ENCODE results near the gene MACO1.

MACO1 gene

DNA sequence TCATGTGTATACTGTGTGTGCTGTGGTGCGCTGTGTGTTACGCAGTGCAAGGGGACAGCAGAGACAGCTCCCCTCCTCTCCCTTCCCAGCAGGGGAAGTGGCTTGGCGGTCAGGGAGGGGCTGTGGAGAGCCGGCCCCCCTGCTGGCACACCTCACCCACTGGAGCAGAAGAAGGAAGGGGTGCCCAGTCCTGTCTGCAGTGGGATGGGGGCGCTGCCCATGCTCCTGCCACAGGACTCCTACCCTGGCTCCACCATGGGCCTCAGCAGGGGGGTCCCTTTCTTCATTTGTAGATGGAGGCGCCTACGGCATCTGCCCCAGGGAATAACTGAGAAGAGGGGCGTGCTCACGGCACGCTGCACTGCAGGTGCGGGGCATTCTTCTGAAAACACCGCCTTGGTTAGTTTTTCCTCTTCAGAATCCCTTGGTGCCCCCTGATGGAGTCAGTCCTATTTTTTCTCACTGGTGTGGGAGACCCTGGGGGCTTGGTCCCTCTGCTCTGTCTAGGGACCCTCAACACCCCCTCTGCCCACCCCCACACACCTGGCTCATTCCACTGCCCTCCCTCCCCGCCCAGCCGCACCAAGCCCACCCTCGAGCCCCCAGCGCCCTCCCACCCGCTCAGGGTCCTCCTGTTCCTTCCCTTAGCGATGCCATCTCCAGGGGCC is 99.0 kb downstream of the MACO1 start:
- CTCF ChIA-PET, result interaction anchor here (1.4 kb wide), 1 partner anchor 9 kb away, joined by 6 read pairs; no protein-coding TSS in a partner anchor
- DNase-seq (ENCODE audit: low read depth, low spot score), result no peak
- TF ChIP-seq CTCF (IDR thresholded peaks at IDR 0.05; ENCODE audit: insufficient read depth, low read length, missing control alignments), result no peak
- POLR2A ChIA-PET, result no interaction called here
- H3K4me3 ChIP-seq (ENCODE audit: low read depth, low read length), result no peak overlapping the region

DNA sequence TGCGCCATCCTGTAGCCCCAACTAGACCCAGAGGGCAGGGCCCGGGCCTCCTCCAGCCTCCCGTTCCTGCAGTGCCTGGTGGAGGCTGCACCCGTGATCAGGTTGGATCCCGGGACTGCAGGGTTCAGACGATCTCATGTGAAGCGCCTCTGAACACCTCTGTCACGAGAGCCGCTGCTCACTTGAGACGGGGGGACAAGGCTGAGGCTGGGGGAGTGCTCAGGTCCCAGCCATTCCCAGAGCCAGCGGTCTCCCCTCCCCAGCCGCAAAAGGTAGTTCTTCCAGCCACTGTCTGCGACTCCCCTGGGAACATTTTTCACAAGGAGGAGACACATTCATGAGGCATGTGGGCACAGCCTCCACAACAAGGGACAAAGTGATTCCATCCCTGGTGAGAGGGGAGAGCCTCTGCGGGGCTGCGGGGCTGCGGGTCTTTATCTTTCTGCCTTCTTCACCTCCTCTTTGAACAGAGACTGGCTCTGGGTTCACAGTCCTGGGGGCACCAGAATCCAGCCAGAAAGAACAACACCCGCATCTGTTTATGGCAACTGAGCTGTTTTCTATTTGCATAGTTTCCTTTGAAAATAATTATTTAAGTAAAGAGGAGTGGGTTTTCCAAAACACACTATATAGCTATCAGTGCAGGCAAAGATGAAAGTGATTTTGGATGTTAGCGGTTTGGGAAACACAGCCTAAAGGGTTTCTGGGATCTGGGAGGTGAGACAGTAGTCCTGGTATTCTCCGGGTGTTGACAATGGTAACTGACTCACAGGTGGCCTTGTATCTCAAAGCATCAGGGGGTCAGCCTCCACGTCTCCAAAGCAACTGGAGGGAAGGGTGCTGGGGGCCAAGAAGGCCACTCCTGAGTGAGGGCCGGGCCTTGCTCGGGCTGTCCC is 99.7 kb downstream of the MACO1 start:
- POLR2A ChIA-PET, result no interaction called here
- CTCF ChIA-PET, result interaction anchor here (1.0 kb wide), 1 partner anchor 10 kb away, joined by 3 read pairs; no protein-coding TSS in a partner anchor
- TF ChIP-seq CTCF (IDR thresholded peaks at IDR 0.05; ENCODE audit: insufficient read depth, low read length, missing control alignments), result no peak
- no peak for DNase-seq (ENCODE audit: low read depth, low spot score)
- no peak overlapping the region for H3K4me3 ChIP-seq (ENCODE audit: low read depth, low read length)

DNA sequence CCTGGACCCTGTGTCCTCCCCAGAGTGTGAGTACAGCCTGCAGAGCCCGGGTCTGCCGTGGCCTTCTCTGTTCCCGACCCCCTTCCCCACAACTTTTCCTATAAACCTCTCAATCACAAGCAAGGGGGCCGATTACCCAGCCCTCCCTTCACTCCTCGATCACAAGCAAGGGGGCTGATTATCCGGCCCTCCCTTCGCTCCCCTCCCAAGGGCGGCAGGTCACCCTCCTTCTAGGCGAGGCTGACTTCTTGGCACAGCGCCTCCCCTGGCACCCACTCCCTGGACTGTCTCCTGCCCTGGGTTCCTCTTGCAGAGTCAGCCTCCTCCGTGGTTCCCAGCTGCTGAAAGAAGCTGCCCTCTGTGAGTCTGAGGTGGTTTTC is 100.4 kb downstream of the MACO1 start:
- TF ChIP-seq CTCF (IDR thresholded peaks at IDR 0.05; ENCODE audit: insufficient read depth, low read length, missing control alignments), result no peak

GRCh38 chr1:25532970-25533369 is 102.3 kb downstream of the MACO1 start:
- no peak overlapping the region for H3K4me3 ChIP-seq (ENCODE audit: low read depth, low read length)
- no peak for DNase-seq (ENCODE audit: low read depth, low spot score)
- CTCF ChIA-PET, result interaction anchor here (1.0 kb wide), 1 partner anchor 12 kb away, joined by 4 read pairs; no protein-coding TSS in a partner anchor
- no peak for TF ChIP-seq CTCF (IDR thresholded peaks at IDR 0.05; ENCODE audit: insufficient read depth, low read length, missing control alignments)
- POLR2A ChIA-PET, result interaction anchor here (0.7 kb wide), 1 partner anchor 37 kb away, joined by 4 read pairs; no protein-coding TSS in a partner anchor

More for the DNA sequence above, 100.4 kb downstream of the MACO1 start:
- no peak overlapping the region for H3K4me3 ChIP-seq (ENCODE audit: low read depth, low read length)
- no peak for DNase-seq (ENCODE audit: low read depth, low spot score)
- ChIA-PET CTCF (interaction anchor here (0.6 to 1.0 kb wide), 2 partner anchors 10 kb away, joined by 3 read pairs; no protein-coding TSS in a partner anchor), POLR2A (no interaction called here)

DNA sequence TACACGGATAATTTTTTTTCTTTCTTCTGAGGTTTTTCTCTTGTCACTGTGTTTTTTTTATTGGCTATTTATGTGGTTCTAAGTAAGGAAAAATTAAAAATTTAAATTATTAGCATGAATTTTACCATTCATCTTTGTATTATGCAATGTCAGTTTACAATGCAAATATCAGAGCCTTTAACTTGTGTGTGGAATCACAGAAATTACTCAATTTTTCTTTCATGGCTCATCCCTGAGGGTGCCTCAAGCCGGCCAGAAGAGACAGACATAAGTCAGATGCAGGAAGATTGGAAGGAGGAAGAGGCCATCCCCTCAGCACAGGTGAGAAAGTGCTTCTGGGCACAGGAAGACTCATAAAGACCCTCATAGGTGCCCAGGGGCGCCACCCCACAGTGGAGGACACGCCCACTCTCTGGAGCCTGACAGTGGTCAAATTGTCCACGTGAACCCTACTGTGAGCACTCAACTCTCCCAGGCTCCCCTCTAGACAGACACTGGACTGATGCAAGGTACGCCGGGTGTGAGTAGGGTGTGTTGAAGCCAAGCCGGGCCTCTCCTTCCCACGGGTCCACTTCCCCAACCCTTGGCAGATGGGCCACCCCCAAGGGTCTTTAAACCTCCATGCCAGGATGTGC is 103.2 kb downstream of the MACO1 start:
- no peak for DNase-seq (ENCODE audit: low read depth, low spot score)
- no peak for TF ChIP-seq CTCF (IDR thresholded peaks at IDR 0.05; ENCODE audit: insufficient read depth, low read length, missing control alignments)
- ChIA-PET POLR2A (interaction anchor here (0.7 kb wide), 1 partner anchor 37 kb away, joined by 4 read pairs; no protein-coding TSS in a partner anchor), CTCF (no interaction called here)
- H3K4me3 ChIP-seq (ENCODE audit: low read depth, low read length), result no peak overlapping the region

All from AG04449 (cell line).